Stimulated activated CD4-positive, alpha-beta T cell treated with anti-CD3 and anti-CD28 coated beads, Interleukin-12 subunit alpha, Interleukin-12 subunit beta, amount 100 ng/mL, for 24 hours (primary cell): ENCODE data around the gene OLFML3.
"Not testable (repeated sequence)": the region's sequence is repeated elsewhere in the genome, so short reads cannot be mapped to it uniquely, and the experiment has no call there.

Experiments
- DNase-seq, 2 experiments: peaks; one replicate each; pipeline ENCODE4 v3.0.0-alpha.2; 2020; ENCODE audit warnings: low read depth in 2 of 2

The OLFML3 gene

DNA sequence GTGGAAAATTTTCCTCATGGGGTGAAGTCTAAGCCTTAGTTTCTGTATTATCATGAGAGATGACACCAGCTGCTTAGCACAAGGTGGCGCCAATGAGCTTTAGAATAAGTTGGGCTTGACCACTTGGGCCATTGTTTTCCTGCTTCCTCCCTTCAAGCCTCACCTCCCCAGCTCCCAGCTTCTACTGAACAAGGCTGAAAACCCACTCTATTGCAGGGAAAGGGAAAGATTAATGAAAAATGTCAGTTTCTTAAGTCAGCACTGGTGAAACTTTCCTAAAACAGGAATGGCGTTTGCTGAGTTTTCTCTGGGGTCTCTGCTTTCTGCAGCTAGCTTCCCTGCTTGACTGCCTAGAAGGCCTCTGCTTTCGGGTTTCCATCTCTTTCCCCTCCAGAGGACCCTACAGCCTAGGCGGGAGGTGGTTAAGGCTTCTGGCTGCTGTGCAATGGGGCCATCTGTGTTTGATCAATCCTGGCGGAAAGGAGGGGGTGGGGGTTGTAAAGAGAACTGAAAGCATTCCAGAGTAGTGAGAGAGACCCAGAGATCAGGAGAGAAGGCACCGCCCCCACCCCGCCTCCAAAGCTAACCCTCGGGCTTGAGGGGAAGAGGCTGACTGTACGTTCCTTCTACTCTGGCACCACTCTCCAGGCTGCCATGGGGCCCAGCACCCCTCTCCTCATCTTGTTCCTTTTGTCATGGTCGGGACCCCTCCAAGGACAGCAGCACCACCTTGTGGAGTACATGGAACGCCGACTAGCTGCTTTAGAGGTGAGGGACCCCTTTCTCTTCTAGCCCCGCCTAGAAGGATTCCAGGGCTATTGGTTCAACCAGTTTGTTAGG is at the start of gene OLFML3:
TSS of gene OLFML3 (plus strand) at position 612 of the 840 bp plus-strand sequence. CDS start at position 655, 43 bp downstream.
- DNase-seq = peak in 1 of 2 experiments; percentile 51

GRCh38 chr1:113929750-113930498 is 49.4 kb upstream of the OLFML3 start:
- DNase-seq = peak; percentile 38 to 39

DNA sequence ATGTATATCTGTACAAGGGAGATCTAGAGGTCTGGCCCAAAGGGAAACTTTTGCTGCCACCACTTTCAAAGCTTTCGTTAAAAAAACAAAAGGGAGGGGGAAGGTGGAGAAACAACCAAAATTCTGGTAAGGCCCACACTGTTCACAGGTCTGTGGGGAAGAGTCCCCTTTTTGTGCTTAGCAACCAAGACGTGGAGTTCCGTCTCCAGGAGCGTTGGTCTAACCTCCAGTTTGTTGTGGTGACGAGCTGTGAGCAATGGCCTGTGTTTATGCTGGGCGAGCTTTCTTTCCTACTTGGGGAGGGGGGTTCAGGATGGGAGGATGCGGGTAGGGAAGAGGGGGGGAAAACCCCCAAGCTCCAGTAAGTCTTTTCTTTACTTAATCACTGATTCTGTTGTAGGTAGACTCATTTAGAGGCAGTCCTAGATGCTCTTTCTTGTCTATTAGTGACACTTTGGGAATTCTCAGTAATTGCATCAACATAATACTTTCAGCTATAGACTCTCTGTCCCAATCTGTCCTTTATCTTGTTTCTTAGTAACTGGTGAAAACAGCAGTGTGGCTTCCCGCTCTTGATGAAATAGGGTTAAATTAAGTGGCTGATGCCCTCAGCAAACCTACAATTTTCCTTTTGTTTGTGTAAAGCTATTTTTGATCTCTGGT is 48.6 kb upstream of the OLFML3 start:
- peak in 1 of 2 experiments; percentile 53 for DNase-seq

GRCh38 chr1:113931451-113931851 is 47.8 kb upstream of the OLFML3 start:
- no peak for DNase-seq

DNA sequence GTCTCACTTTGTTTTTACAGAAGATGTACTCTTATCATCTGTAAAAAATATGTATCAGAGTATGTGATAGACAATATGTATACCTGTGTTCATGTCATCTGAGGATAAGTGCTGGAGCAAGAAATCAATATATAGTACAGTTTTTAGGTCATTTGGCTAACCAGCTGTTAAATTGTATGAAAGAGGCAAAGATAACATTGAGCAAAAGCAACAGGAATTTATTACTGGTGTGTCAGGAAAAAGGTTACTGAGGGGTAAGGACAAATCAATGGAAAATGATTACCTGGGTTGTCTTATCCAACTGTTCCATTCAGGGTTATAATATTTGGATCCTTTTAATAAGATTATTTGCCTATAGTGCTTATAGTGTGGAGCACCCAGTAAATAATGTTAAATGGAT is 45.3 kb upstream of the OLFML3 start:
- no peak for DNase-seq

GRCh38 chr1:113934511-113935055 is 44.7 kb upstream of the OLFML3 start:
- DNase-seq = no peak

DNA sequence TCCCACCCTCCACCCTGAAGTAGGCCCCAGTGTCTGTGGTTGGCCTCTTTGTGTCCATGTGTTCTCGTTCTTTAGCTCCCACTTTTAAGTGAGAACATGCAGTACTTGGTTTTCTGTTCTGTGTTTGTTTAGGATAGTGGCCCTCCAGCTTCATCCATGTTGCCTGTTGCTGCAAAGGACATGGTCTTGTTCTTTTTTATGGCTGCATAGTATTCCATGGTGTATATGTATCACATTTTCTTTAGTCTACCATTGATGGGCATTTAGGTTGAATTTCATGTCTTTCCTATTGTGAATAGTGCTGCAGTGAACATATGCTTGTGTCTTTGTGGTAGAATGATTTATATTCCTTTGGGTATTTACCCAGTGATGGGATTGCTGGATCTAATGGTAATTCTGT is 44.1 kb upstream of the OLFML3 start:
- DNase-seq = no peak

GRCh38 chr1:113935970-113936369 is 43.3 kb upstream of the OLFML3 start:
- no peak for DNase-seq

DNA sequence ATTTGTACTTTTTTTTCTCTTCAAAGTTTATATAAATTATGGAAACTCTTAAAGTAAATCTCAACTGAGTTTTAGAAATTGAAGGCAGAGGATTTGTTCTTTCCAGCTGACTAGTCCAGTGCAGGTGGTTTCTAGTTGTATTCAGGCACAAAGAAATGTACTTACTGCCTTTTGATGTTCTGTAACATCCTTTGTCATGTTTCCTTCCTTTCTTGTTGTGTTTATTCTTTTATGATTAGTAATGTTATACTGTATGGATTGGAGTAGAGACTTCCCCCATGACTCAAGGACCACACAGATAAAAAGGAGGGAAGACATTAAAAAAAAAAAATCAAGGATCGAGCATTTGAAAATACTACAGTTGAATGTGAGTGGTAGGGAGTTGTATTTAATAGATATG is 42.1 kb upstream of the OLFML3 start:
- no peak for DNase-seq

DNA sequence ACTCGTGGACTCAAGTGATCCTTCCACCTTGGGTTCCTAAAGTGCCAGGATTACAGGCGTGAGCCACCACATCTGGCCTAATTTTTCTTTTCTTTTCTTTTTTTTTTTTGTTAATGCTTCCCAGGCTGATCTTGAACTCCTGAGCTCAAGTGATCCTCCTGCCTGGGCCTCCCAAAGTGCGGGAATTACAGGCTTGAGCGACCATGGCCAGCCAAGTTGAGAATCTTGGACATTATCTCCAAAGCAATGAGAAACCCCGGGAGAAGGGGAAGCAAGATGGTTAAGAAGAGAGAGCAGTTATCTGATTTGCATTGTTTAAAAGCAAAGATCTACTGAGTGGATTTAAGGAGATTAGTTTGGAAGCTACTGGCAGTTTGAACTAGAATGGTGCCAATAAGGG is 41.1 kb upstream of the OLFML3 start:
- DNase-seq = no peak

DNA sequence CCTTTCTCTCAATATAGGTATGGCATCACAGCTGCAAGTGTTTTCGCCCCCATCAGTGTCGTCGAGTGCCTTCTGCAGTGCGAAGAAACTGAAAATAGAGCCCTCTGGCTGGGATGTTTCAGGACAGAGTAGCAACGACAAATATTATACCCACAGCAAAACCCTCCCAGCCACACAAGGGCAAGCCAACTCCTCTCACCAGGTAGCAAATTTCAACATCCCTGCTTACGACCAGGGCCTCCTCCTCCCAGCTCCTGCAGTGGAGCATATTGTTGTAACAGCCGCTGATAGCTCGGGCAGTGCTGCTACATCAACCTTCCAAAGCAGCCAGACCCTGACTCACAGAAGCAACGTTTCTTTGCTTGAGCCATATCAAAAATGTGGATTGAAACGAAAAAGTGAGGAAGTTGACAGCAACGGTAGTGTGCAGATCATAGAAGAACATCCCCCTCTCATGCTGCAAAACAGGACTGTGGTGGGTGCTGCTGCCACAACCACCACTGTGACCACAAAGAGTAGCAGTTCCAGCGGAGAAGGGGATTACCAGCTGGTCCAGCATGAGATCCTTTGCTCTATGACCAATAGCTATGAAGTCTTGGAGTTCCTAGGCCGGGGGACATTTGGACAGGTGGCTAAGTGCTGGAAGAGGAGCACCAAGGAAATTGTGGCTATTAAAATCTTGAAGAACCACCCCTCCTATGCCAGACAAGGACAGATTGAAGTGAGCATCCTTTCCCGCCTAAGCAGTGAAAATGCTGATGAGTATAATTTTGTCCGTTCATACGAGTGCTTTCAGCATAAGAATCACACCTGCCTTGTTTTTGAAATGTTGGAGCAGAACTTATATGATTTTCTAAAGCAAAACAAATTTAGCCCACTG is 38.7 kb upstream of the OLFML3 start:
- peak in 1 of 2 experiments; percentile 20 for DNase-seq

- DNase-seq = no peak
Observed at GRCh38 chr1:113941245-113941559, 38.1 kb upstream of the OLFML3 start.

- DNase-seq = no peak
Observed at GRCh38 chr1:113942527-113942926, 36.7 kb upstream of the OLFML3 start.

DNA sequence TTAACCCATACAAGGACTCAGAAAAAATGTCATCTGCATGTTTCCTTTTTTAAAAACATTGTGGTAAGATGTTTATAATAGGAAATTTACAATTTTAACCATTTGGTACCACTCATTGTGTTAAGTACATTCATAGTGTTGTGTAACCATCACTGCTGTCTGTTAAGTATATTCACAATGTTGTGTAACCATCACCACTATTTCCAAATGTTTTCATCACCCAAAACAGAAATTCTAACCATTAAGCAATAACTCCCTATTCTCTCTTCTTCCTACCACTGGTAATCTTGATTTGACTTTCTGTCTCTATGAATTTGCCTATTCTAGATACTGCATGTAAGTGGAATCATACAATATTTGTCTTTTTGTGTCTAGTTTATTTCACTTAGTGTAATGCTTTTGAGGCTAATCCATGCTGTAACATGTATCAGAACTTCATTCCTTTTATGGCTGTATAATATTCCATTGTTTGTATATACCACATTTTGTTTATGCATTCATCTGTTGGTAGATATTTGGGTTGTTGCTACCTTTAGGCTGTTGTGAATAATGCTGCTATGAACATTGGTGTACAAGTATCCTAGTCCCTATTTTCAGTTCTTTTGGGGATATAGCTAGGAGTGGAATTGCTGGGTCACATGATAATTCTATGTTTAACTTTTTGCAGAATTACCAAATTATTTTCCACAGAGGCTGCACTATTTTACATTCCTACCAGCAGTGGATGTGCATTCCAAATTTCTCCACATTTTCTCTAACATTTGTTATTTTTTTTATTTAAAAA is 36.1 kb upstream of the OLFML3 start:
- DNase-seq = no peak

DNA sequence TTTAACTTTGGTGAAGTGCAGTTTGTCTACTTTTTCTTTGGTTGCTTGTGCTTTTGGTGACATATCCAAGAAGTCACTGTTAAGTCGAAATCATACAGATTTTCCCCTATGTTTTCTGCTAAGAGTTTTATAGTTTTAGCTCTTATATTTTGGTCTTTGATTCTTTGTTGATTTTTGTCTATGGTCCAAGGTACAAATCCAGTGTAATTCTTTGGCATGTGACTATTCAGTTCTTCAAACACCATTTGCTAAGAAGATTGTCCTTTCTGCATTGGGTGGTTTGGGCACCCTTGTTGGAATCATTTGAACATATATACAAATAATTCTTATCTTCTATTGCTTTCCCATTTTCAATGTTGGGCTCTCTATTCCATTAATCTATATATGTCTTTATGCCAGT is 33.9 kb upstream of the OLFML3 start:
- DNase-seq = no peak

GRCh38 chr1:113946112-113946511 is 33.2 kb upstream of the OLFML3 start:
- DNase-seq = no peak

GRCh38 chr1:113946678-113947387 is 32.4 kb upstream of the OLFML3 start:
- DNase-seq = no peak

DNA sequence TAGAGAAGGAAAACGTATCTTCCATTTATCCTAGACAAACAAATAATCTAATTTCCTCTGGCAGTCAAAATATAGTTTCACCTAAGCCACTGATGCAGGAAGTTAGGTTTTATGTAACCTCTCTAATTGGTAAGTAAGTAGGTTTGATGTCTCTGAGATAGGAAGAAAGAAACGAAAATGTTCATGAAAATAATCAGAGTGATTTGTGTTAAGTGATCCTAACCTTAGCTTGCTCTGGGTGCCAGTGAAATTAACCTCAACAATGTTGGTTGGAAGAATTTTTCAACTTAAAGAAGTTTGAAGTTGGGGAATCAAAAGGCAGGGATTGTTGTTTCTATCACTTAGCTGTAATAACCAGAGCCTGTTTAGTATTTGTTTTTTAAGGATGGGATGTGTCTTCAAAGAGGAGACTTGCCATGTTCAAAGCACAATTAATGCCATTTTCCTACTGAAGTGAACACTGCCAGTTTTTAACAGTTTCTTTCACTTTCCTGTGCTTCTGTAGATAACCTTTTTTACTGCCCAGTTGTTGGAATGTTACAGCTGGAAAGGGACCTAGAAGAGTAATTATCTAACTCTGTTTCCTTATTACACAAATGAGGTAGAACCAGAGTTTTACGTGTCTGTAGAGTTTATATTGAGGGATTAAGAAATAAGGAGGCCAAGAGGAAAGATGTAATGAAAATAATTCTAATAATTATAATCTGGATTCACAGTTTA is 31.7 kb upstream of the OLFML3 start:
- DNase-seq = no peak

GRCh38 chr1:113948151-113948550 is 31.1 kb upstream of the OLFML3 start:
- not testable (repeated sequence) for DNase-seq
